IMR-90 (cell line): ENCODE results near the gene GSDMA.

Source experiments
- BHLHE40 ChIP-seq: fragments of 150-350 bp; IDR thresholded peaks from 2 replicates; pipeline ENCODE4 v1.6.1; 2016; ENCODE audit warnings: mild to moderate bottlenecking, low read depth, low read length
- MAFK ChIP-seq: IDR thresholded peaks from 2 replicates; pipeline ENCODE4 v1.6.1; 2012; ENCODE audit warnings: low read depth, low read length, improper control_type of control experiment
- POLR2A ChIP-seq: IDR thresholded peaks from 2 replicates; pipeline ENCODE4 v1.6.1; 2012; ENCODE audit warnings: mild to moderate bottlenecking, low read depth, low read length

DNA sequence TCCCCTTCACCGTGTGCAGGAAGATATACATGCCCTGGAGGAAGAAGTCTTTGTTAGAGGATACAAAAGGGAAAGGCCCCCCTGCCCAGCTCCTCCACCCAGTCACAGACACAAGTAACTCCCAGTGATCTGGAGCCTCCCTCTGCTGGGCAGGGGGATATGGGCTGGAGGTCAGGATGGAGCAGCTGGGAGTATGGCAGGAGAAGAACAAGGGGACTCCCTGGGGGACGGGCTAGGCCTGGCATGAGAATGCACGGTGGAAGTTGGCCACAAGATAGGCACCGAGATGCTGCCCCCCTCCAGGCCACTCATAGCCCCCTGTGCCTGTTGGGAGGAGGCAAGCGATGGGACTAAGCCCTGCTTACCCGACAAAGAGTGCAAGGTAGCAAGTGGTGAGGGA lies 39.6 kb upstream of the GSDMA start:
- no peak for TF ChIP-seq BHLHE40
- TF ChIP-seq POLR2A = no peak
- TF ChIP-seq MAFK = no peak
